PC-9 (cell line): Measurements from ENCODE around the gene DBX1.

ENCODE experiments used
- CTCF ChIP-seq: fragments of 200-600 bp; sonication (generic); conservative IDR thresholded peaks from 2 replicates; pipeline ENCODE4 v1.6.1; 2017; ENCODE audit warnings: mixed run types, antibody characterized with exemption, mild to moderate bottlenecking, moderate library complexity
- EZH2 ChIP-seq: fragments of 200-600 bp; sonication (generic); IDR thresholded peaks from 2 replicates; pipeline ENCODE4 v1.8.0; 2017; ENCODE audit warnings: antibody characterized with exemption, low read depth

GRCh38 chr11:20208622-20209111 lies 48.4 kb upstream of the DBX1 start:
- TF ChIP-seq CTCF (no peak), EZH2 (no peak)
